Measurements from ENCODE around the gene MYH10. TPM values are rescaled to one million over a fixed set of nuclear protein-coding genes. Genes with fewer than 3 reads are reported as not detected.
A peak's percentile ranks its signal among the peaks of the same experiment; 100 is the strongest.

Gene MYH10
- total RNA-seq, 2 donors from 2014 or later: 48.6 to 56.6 TPM

GRCh38 chr17:8593830-8594229 is 36.7 kb downstream of the MYH10 start:
- WGBS: 94% methylated on average over 1 of the region's 1 CpG
- intact Hi-C loops (cut with DNase I): no loop called here
- no peak for DNase-seq (ENCODE audit: low spot score)
- no peaks in the 10 kb centered on the region for H3K27me3 ChIP-seq (replicated peaks; ENCODE audit: insufficient read depth)
- H3K27ac ChIP-seq: no peak overlapping the region
- H3K4me3 ChIP-seq: no peak overlapping the region
- H3K36me3 ChIP-seq: no peaks in the 10 kb centered on the region
- peaks cover 3% of the 10 kb centered on the region for H3K4me1 ChIP-seq (replicated peaks)
- H3K9me3 ChIP-seq: no peaks in the 10 kb centered on the region
- TF ChIP-seq POLR2AphosphoS5 (IDR thresholded peaks at IDR 0.05) (no peak), CTCF (IDR thresholded peaks at IDR 0.05) (no peak), POLR2A (IDR thresholded peaks at IDR 0.05) (no peak)

GRCh38 chr17:8593276-8593675 is 37.2 kb downstream of the MYH10 start:
- intact Hi-C loops (cut with DNase I): no loop called here
- WGBS: over 99% methylated on average over 2 of the region's 2 CpGs
- no peaks in the 10 kb centered on the region for H3K27me3 ChIP-seq (replicated peaks; ENCODE audit: insufficient read depth)
- no peaks in the 10 kb centered on the region for H3K9me3 ChIP-seq
- no peak overlapping the region for H3K27ac ChIP-seq
- DNase-seq (ENCODE audit: low spot score): no peak
- no peak for TF ChIP-seq POLR2A (IDR thresholded peaks at IDR 0.05)
- no peak for TF ChIP-seq POLR2AphosphoS5 (IDR thresholded peaks at IDR 0.05)
- TF ChIP-seq CTCF (IDR thresholded peaks at IDR 0.05): no peak
- H3K4me1 ChIP-seq (replicated peaks): peaks cover 6% of the 10 kb centered on the region
- no peaks in the 10 kb centered on the region for H3K36me3 ChIP-seq
- H3K4me3 ChIP-seq: no peak overlapping the region

- peak; percentile 6 for TF ChIP-seq POLR2AphosphoS5 (IDR thresholded peaks at IDR 0.05)
- no peak for TF ChIP-seq CTCF (IDR thresholded peaks at IDR 0.05)
- no peak for TF ChIP-seq POLR2A (IDR thresholded peaks at IDR 0.05)
- Histone ChIP-seq H3K4me1 (replicated peaks) (peaks cover 6% of the 10 kb centered on the region), H3K4me3 (no peak overlapping the region), H3K36me3 (no peaks in the 10 kb centered on the region), H3K27me3 (replicated peaks; ENCODE audit: insufficient read depth) (no peaks in the 10 kb centered on the region), H3K9me3 (no peaks in the 10 kb centered on the region), H3K27ac (peak overlapping the region in 1 of 2 donors; percentile 11)
- intact Hi-C loops (cut with DNase I): no loop called here
- 25% methylated on average over 8 of the region's 8 CpGs for WGBS
- no peak for DNase-seq (ENCODE audit: low spot score)
Observed at GRCh38 chr17:8588877-8589554, 41.5 kb downstream of the MYH10 start.

GRCh38 chr17:8586766-8587165 is 43.8 kb downstream of the MYH10 start:
- DNase-seq (ENCODE audit: low spot score): no peak
- H3K27ac ChIP-seq: no peak overlapping the region
- intact Hi-C loops (cut with DNase I): no loop called here
- TF ChIP-seq POLR2AphosphoS5 (IDR thresholded peaks at IDR 0.05) (no peak), POLR2A (IDR thresholded peaks at IDR 0.05) (no peak), CTCF (IDR thresholded peaks at IDR 0.05) (no peak)
- H3K27me3 ChIP-seq (replicated peaks; ENCODE audit: insufficient read depth): no peaks in the 10 kb centered on the region
- H3K4me3 ChIP-seq: no peak overlapping the region
- 75% methylated on average over 4 of the region's 4 CpGs for WGBS
- H3K9me3 ChIP-seq: no peaks in the 10 kb centered on the region
- H3K36me3 ChIP-seq: no peaks in the 10 kb centered on the region
- H3K4me1 ChIP-seq (replicated peaks): peaks cover 6% of the 10 kb centered on the region

- Histone ChIP-seq H3K9me3 (no peaks in the 10 kb centered on the region), H3K27ac (no peak overlapping the region), H3K4me1 (replicated peaks) (peaks cover 6% of the 10 kb centered on the region), H3K36me3 (no peaks in the 10 kb centered on the region), H3K4me3 (no peak overlapping the region), H3K27me3 (replicated peaks; ENCODE audit: insufficient read depth) (no peaks in the 10 kb centered on the region)
- TF ChIP-seq POLR2A (IDR thresholded peaks at IDR 0.05) (no peak), POLR2AphosphoS5 (IDR thresholded peaks at IDR 0.05) (no peak), CTCF (IDR thresholded peaks at IDR 0.05) (no peak)
- DNase-seq (ENCODE audit: low spot score): no peak
- intact Hi-C loops (cut with DNase I): no loop called here
- WGBS: 89% methylated on average over 1 of the region's 1 CpG
Observed at GRCh38 chr17:8585911-8586310, 44.6 kb downstream of the MYH10 start.
